Lower lobe of right lung (tissue), 2 donors: ENCODE measurements around the gene DUSP14. TPM values are rescaled to one million over a fixed set of nuclear protein-coding genes. Genes with fewer than 3 reads are reported as not detected.

Experiments
- ATAC-seq, 2 donors: fragments of 200-7000 bp; cut with Tn5 transposase; one replicate each; pipeline ENCODE4 v1.9.1; 2020 to 2022; ENCODE audit warnings: mild to moderate bottlenecking in 2 of 2, moderate library complexity in 2 of 2
- DNase-seq: peaks from one replicate; pipeline ENCODE4 v3.0.0-alpha.2; 2020
- H3K27ac ChIP-seq: fragments of 200-600 bp; one replicate; pipeline ENCODE4 v1.8.0; 2022
- H3K27me3 ChIP-seq: fragments of 200-600 bp; one replicate; pipeline ENCODE4 v1.8.0; 2022; ENCODE audit warnings: low read depth
- H3K36me3 ChIP-seq: fragments of 200-600 bp; one replicate; pipeline ENCODE4 v1.8.0; 2022; ENCODE audit warnings: mild to moderate bottlenecking
- H3K4me1 ChIP-seq: fragments of 200-600 bp; one replicate; pipeline ENCODE4 v1.8.0; 2022
- H3K4me3 ChIP-seq: fragments of 200-600 bp; one replicate; pipeline ENCODE4 v1.8.0; 2022; ENCODE audit warnings: mild to moderate bottlenecking
- H3K9me3 ChIP-seq: fragments of 200-600 bp; one replicate; pipeline ENCODE4 v1.8.0; 2022
- CTCF ChIP-seq: fragments of 200-600 bp; IDR thresholded peaks from one replicate; pipeline ENCODE4 v1.8.0; 2022; ENCODE audit warnings: antibody characterized with exemption, mild to moderate bottlenecking
- intact Hi-C: fragments of 100-400 bp; cut with DNase I; formaldehyde crosslinking; loops from one replicate; pipeline ENCODE4 v1.11.0; 2022
- total RNA-seq: library from RNA; stranded (reverse); fragmentation: NEBNext Ultra II Directional; extraction: Animal tissue kit (Norgen Biotek cat#: 25700); gene quantifications from one replicate; pipeline ENCODE4 v1.2.1, GENCODE V29; 2021
- donor health status: DM: no; HTN: yes; CAD: no; lungs with severe emphysema.

The DUSP14 gene
- total RNA-seq, 1 donor from 2014 or later: 7.7 TPM

DNA sequence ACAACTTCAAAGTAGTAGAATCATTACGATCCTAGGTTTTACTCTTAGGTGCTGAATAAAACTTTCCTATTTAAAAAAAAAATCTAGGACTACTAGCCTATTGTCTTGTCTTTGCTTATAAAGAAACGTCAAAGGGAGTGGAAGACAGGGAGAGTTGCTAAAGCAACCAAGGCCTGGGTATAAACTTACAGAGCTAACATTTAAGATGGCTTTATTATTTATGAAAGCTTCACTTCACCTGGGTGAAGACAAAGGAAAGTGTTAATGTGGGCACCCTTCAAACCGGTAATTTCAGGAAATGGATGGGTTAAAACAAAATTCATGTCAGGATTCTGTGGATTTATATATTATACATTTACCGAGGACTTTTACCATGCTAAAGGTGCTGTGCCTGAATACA is 2.5 kb downstream of the DUSP14 start:
- DNase-seq (no peak), ATAC-seq (no peak)
- Histone ChIP-seq H3K4me3 (no peak overlapping the region), H3K4me1 (peaks cover 36% of the 10 kb centered on the region), H3K27me3 (no peaks in the 10 kb centered on the region), H3K36me3 (no peaks in the 10 kb centered on the region), H3K9me3 (no peaks in the 10 kb centered on the region), H3K27ac (no peak overlapping the region)
- TF ChIP-seq CTCF: no peak
- intact Hi-C loops: no loop called here

DNA sequence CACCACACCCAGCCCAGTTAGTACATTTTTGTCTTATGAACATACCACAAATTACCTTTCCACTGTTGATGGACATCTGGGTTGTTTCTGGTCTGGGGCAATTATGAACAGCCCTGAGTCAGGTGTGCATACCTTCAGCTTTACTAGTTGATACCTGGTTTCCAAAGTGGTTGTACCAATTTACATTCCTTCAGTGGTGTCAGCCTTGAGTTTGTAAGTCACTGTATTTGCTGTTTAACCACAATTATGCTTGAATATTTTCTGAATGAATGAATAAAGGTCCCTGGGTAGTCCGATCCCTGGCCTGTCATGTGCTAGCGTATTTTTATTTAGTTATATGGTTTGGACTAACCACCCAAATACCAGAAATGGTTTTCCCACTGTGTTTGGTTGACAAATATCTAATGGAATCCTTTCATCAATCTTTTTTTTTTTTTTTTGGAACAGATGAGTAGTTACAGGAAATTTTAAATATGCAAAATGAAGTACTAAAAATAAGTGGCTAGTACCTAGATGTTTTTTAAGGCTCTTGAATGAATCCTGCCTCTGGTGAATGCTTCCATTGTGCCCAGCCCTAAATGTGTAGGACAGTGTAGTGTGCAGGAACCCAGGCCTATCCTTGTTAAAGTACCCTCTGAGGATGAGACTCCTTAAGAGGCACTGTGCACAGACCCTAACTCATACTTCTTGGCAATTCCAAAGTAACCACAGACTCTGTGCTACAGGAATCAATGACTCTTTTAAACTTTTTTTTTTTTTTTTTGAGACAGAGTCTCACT is 3.7 kb downstream of the DUSP14 start:
- H3K36me3 ChIP-seq: no peaks in the 10 kb centered on the region
- no peak for ATAC-seq
- DNase-seq: no peak
- no peaks in the 10 kb centered on the region for H3K9me3 ChIP-seq
- H3K27ac ChIP-seq: no peak overlapping the region
- no peak for TF ChIP-seq CTCF
- intact Hi-C loops: no loop called here
- H3K27me3 ChIP-seq: no peaks in the 10 kb centered on the region
- peaks cover 26% of the 10 kb centered on the region for H3K4me1 ChIP-seq
- no peak overlapping the region for H3K4me3 ChIP-seq

DNA sequence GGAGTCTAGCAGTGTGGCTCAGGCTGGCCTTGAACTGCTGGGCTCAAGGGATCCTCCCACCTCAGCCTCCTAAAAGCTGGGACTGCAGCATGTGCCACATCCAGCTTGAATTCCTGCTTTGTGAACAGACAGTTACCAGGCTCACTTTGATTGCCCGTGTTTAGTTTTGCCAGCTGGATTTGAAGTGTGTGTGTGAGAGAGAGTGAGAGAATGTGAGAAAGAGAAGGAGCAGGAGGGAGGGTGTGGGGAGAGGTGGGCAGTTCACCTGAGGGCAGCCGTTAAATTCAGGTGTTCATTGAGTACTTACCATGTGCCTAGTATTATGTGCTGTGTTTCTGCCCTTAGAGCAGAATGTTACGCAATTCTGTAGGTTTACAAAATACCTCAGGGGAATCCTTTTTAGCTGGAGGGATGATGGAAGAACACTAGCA is 4.7 kb downstream of the DUSP14 start:
- Histone ChIP-seq H3K27me3 (no peaks in the 10 kb centered on the region), H3K4me1 (peaks cover 16% of the 10 kb centered on the region), H3K4me3 (no peak overlapping the region), H3K36me3 (no peaks in the 10 kb centered on the region), H3K9me3 (no peaks in the 10 kb centered on the region), H3K27ac (no peak overlapping the region)
- no peak for ATAC-seq
- intact Hi-C loops: no loop called here
- TF ChIP-seq CTCF: no peak
- no peak for DNase-seq

- no peaks in the 10 kb centered on the region for H3K27me3 ChIP-seq
- no peaks in the 10 kb centered on the region for H3K9me3 ChIP-seq
- no peak overlapping the region for H3K4me3 ChIP-seq
- ATAC-seq (no peak), DNase-seq (no peak)
- H3K27ac ChIP-seq: no peak overlapping the region
- no peaks in the 10 kb centered on the region for H3K36me3 ChIP-seq
- TF ChIP-seq CTCF: no peak
- H3K4me1 ChIP-seq: peaks cover 16% of the 10 kb centered on the region
- intact Hi-C loops: no loop called here
Measured at GRCh38 chr17:37494971-37495370, 5.3 kb downstream of the DUSP14 start.

DNA sequence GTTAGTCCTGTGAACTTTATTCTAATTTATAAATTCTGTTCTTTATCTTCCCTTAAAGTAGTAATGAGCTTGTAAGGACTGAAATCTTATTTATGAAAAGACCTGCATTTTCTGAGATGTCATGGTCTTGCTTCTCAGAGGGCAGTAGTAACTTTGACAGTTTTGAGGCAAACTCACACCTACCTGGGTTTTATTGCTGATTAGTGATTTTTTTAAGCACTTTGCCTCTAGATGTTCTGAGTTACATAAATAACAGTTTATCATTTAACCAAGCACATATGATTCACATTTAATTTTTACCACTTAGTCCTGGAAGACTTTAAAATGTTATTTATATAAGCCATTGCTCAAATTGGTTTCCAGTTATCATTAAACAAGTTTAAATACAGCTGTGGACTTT is 10.7 kb downstream of the DUSP14 start:
- Histone ChIP-seq H3K27ac (no peak overlapping the region), H3K36me3 (no peaks in the 10 kb centered on the region), H3K4me1 (no peaks in the 10 kb centered on the region), H3K27me3 (no peaks in the 10 kb centered on the region), H3K4me3 (no peak overlapping the region), H3K9me3 (no peaks in the 10 kb centered on the region)
- ATAC-seq (no peak), DNase-seq (no peak)
- intact Hi-C loops: no loop called here
- TF ChIP-seq CTCF: no peak
